Trophoblast cell (in vitro differentiated cells and primary cell): Measurements from ENCODE around the gene PLCH2.

ENCODE experiments used
- DNase-seq, 2 donors: peaks; one replicate each; pipeline ENCODE4 v3.0.0-alpha.2; 2016
- H2AFZ ChIP-seq: 2 replicates; pipeline ENCODE4 v1.6.1; 2013; ENCODE audit warnings: low read length, moderate library complexity, mild to moderate bottlenecking; ENCODE audit not compliant: insufficient read depth, poor library complexity
- H2AK5ac ChIP-seq: 2 replicates; pipeline ENCODE4 v1.6.1; 2013; ENCODE audit warnings: mild to moderate bottlenecking, low read length
- H2BK120ac ChIP-seq: 2 replicates; pipeline ENCODE4 v1.6.1; 2013; ENCODE audit warnings: low read length, mild to moderate bottlenecking, moderate library complexity; ENCODE audit not compliant: insufficient read depth, poor library complexity
- H2BK12ac ChIP-seq: 2 replicates; pipeline ENCODE4 v1.6.1; 2013; ENCODE audit warnings: mild to moderate bottlenecking, low read length, moderate library complexity
- H2BK5ac ChIP-seq: 2 replicates; pipeline ENCODE4 v1.6.1; 2013; ENCODE audit warnings: low read length, low read depth, moderate library complexity, mild to moderate bottlenecking; ENCODE audit not compliant: poor library complexity
- H3K14ac ChIP-seq: 2 replicates; pipeline ENCODE4 v1.6.1; 2013; ENCODE audit warnings: mild to moderate bottlenecking, low read length
- H3K18ac ChIP-seq: 2 replicates; pipeline ENCODE4 v1.6.1; 2013; ENCODE audit warnings: mild to moderate bottlenecking, low read length
- H3K23ac ChIP-seq: 2 replicates; pipeline ENCODE4 v1.6.1; 2013; ENCODE audit warnings: low read length
- H3K27ac ChIP-seq: 2 replicates; pipeline ENCODE4 v1.5.1; 2013; ENCODE audit warnings: low read depth, mild to moderate bottlenecking, inconsistent platforms, low read length, moderate library complexity
- H3K27me3 ChIP-seq: 2 replicates; pipeline ENCODE4 v1.6.1; 2013; ENCODE audit warnings: inconsistent platforms, mild to moderate bottlenecking, low read length, moderate library complexity; ENCODE audit not compliant: insufficient read depth
- H3K36me3 ChIP-seq, 2 experiments: 1 replicate in 1 of 2; 2 replicates in 1 of 2; pipeline ENCODE4 v1.6.1; 2013; ENCODE audit warnings: low read length in 2 of 2, mild to moderate bottlenecking in 2 of 2, moderate library complexity in 1 of 2; ENCODE audit not compliant: insufficient read depth in 2 of 2, control insufficient read depth in 1 of 2
- H3K4ac ChIP-seq: 2 replicates; pipeline ENCODE4 v1.6.1; 2013; ENCODE audit warnings: low read depth, mild to moderate bottlenecking, low read length, moderate library complexity
- H3K4me1 ChIP-seq, 2 experiments: 1 replicate in 1 of 2; 2 replicates in 1 of 2; pipeline ENCODE4 v1.6.1; 2013; ENCODE audit warnings: low read length in 2 of 2, mild to moderate bottlenecking in 2 of 2, moderate library complexity in 1 of 2; ENCODE audit not compliant: insufficient read depth in 2 of 2, control insufficient read depth in 1 of 2
- H3K4me2 ChIP-seq: 2 replicates; pipeline ENCODE4 v1.6.1; 2013; ENCODE audit warnings: inconsistent platforms, mild to moderate bottlenecking, low read length, moderate library complexity
- H3K4me3 ChIP-seq: 2 replicates; pipeline ENCODE4 v1.5.1; 2013; ENCODE audit warnings: mild to moderate bottlenecking, low read depth, low read length, inconsistent platforms
- H3K79me1 ChIP-seq: one replicate; pipeline ENCODE4 v1.6.1; 2013; ENCODE audit warnings: low read length
- H3K79me2 ChIP-seq: 2 replicates; pipeline ENCODE4 v1.6.1; 2013; ENCODE audit warnings: low read length, mild to moderate bottlenecking; ENCODE audit not compliant: control insufficient read depth, insufficient read depth, poor library complexity
- H3K9ac ChIP-seq: 2 replicates; pipeline ENCODE4 v1.6.1; 2013; ENCODE audit warnings: mild to moderate bottlenecking, low read length
- H3K9me3 ChIP-seq: 2 replicates; pipeline ENCODE4 v1.6.1; 2013; ENCODE audit warnings: low read depth, mild to moderate bottlenecking, control low read depth, inconsistent platforms, low read length; ENCODE audit not compliant: insufficient read depth
- H4K12ac ChIP-seq: 2 replicates; pipeline ENCODE4 v1.6.1; 2013; ENCODE audit warnings: low read depth, mild to moderate bottlenecking, low read length, moderate library complexity
- H4K8ac ChIP-seq: 2 replicates; pipeline ENCODE4 v1.6.1; 2013; ENCODE audit warnings: low read depth, mild to moderate bottlenecking, low read length, moderate library complexity
- H4K91ac ChIP-seq: one replicate; pipeline ENCODE4 v1.6.1; 2013; ENCODE audit warnings: low read depth, mild to moderate bottlenecking, low read length, moderate library complexity
- WGBS: extraction: QIAGEN DNeasy Blood & Tissue Kit; methylation state at CpG from one replicate; pipeline ENCODE4 v1.1.7; 2013; ENCODE audit warnings: missing lambda C conversion rate; ENCODE audit not compliant: insufficient read length, insufficient coverage; ENCODE audit errors: extremely low coverage; 5-methylcytosine and 5-hydroxymethylcytosine counted together

Gene PLCH2

DNA sequence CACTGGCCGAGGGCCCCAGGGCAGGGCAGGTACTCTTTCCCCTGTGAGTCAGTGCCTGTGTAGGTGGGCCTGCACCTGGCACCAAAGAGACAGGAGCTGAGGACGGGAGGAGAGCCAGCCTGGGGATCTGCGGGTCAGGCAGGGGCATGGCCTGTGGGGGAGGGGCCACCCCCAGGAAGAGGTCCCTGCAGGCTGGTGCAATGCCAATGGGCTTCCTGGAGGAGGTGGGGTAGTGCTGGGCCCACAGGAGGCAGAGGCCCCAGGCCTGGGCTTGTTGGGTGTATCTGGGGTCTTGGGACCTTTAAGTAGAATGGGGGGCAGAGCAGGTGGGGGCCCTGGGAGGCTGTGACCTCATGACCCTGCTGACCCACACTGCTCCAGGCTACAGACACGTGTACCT lies 23.2 kb downstream of the PLCH2 start:
- Histone ChIP-seq H3K79me1 (no peaks in the 10 kb centered on the region), H3K27ac (no peak overlapping the region), H3K4me3 (no peak overlapping the region), H4K12ac (no peak overlapping the region), H2BK12ac (no peak overlapping the region), H2BK120ac (no peak overlapping the region), H3K4me1 (peaks cover 4 to 5% of the 10 kb centered on the region in 2 experiments), H3K9ac (no peak overlapping the region), H2AFZ (no peak overlapping the region), H3K9me3 (peaks cover 5% of the 10 kb centered on the region), H3K18ac (no peak overlapping the region), H2BK5ac (no peak overlapping the region), H2AK5ac (no peak overlapping the region), H3K4ac (no peak overlapping the region), H3K14ac (no peak overlapping the region), H3K4me2 (no peak overlapping the region), H4K8ac (no peak overlapping the region), H3K79me2 (no peaks in the 10 kb centered on the region), H3K27me3 (no peaks in the 10 kb centered on the region), H3K23ac (no peak overlapping the region), H3K36me3 (no peaks in the 10 kb centered on the region), H4K91ac (no peak overlapping the region)
- WGBS: no CpG with 5 or more reads among the region's 4 CpGs
- no peak for DNase-seq

GRCh38 chr1:2499986-2500596 lies 24.0 kb downstream of the PLCH2 start:
- no peaks in the 10 kb centered on the region for H3K4me1 ChIP-seq
- no peaks in the 10 kb centered on the region for H3K79me1 ChIP-seq
- no peak overlapping the region for H2AFZ ChIP-seq
- H4K8ac ChIP-seq: no peak overlapping the region
- peaks cover 5% of the 10 kb centered on the region for H3K9me3 ChIP-seq
- no peaks in the 10 kb centered on the region for H3K79me2 ChIP-seq
- H3K14ac ChIP-seq: no peak overlapping the region
- no peaks in the 10 kb centered on the region for H3K27me3 ChIP-seq
- no peak overlapping the region for H4K12ac ChIP-seq
- H2BK12ac ChIP-seq: no peak overlapping the region
- no peak overlapping the region for H3K4ac ChIP-seq
- H3K9ac ChIP-seq: no peak overlapping the region
- no peak overlapping the region for H2BK120ac ChIP-seq
- H2AK5ac ChIP-seq: no peak overlapping the region
- H4K91ac ChIP-seq: no peak overlapping the region
- H3K18ac ChIP-seq: no peak overlapping the region
- no peak overlapping the region for H3K4me3 ChIP-seq
- no peak overlapping the region for H3K27ac ChIP-seq
- no peak for DNase-seq
- no peak overlapping the region for H3K23ac ChIP-seq
- WGBS: no CpG with 5 or more reads among the region's 19 CpGs
- no peaks in the 10 kb centered on the region for H3K36me3 ChIP-seq
- H3K4me2 ChIP-seq: no peak overlapping the region
- H2BK5ac ChIP-seq: no peak overlapping the region

DNA sequence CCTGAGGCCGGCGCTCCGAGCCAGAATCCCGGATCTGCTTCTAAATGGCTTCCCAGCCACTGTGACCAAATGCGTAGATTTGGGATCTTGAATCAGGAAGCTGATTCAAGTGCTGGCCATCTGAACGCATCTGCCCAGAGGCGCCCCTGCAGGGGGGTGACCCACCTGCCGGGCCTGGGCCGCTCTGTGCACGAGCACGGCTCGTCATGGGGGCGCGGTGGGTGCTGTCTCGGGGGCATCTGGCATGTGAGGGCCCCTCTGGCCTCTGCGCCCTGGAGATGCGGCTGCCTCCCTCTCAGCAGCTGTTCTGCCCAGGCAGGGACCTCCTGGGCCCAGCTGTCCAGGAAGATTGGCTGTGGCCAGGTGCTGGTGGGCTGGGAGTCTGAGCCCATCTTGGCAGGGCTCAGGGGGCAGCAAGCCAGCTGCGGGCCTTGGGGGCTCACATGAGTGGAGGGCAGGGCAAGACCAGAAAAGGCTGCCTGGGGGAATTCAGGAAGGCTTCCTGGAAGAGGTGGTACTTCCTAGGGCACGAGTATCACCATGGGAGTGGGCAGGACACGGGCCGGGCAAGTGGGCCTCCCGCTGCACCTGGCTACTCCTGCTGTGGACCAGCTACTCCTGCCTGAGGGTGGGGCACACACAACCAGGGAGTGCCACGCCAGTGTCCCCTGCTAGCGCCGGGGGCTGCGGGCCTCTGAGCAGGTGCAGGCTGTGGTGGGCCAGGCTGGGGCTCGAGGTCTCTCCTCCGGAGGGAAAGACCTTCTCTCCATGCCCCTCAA lies 25.1 kb downstream of the PLCH2 start:
- no peak overlapping the region for H4K12ac ChIP-seq
- no peak for DNase-seq
- no peak overlapping the region for H2BK5ac ChIP-seq
- no peaks in the 10 kb centered on the region for H3K36me3 ChIP-seq
- no CpG with 5 or more reads among the region's 28 CpGs for WGBS
- H3K14ac ChIP-seq: no peak overlapping the region
- no peak overlapping the region for H3K4me3 ChIP-seq
- H3K4me1 ChIP-seq: no peaks in the 10 kb centered on the region
- peaks cover 5% of the 10 kb centered on the region for H3K9me3 ChIP-seq
- H3K9ac ChIP-seq: no peak overlapping the region
- H3K79me1 ChIP-seq: no peaks in the 10 kb centered on the region
- no peak overlapping the region for H3K18ac ChIP-seq
- H3K4ac ChIP-seq: no peak overlapping the region
- H4K8ac ChIP-seq: no peak overlapping the region
- H3K79me2 ChIP-seq: no peaks in the 10 kb centered on the region
- H2BK120ac ChIP-seq: no peak overlapping the region
- H3K27me3 ChIP-seq: no peaks in the 10 kb centered on the region
- no peak overlapping the region for H2AK5ac ChIP-seq
- no peak overlapping the region for H2BK12ac ChIP-seq
- no peak overlapping the region for H3K27ac ChIP-seq
- no peak overlapping the region for H3K23ac ChIP-seq
- no peak overlapping the region for H4K91ac ChIP-seq
- H3K4me2 ChIP-seq: no peak overlapping the region
- no peak overlapping the region for H2AFZ ChIP-seq

GRCh38 chr1:2501820-2502119 lies 25.7 kb downstream of the PLCH2 start:
- H3K9me3 ChIP-seq: peaks cover 5% of the 10 kb centered on the region
- no peak overlapping the region for H3K23ac ChIP-seq
- no peak overlapping the region for H3K4ac ChIP-seq
- no peak overlapping the region for H4K8ac ChIP-seq
- no peak overlapping the region for H4K12ac ChIP-seq
- no peak overlapping the region for H2AFZ ChIP-seq
- H3K14ac ChIP-seq: no peak overlapping the region
- H2BK120ac ChIP-seq: no peak overlapping the region
- H3K4me1 ChIP-seq: no peaks in the 10 kb centered on the region
- H4K91ac ChIP-seq: no peak overlapping the region
- no peak overlapping the region for H2AK5ac ChIP-seq
- no peak overlapping the region for H2BK12ac ChIP-seq
- H3K4me2 ChIP-seq: no peak overlapping the region
- H3K27me3 ChIP-seq: no peaks in the 10 kb centered on the region
- H2BK5ac ChIP-seq: no peak overlapping the region
- no peak overlapping the region for H3K4me3 ChIP-seq
- no peaks in the 10 kb centered on the region for H3K79me2 ChIP-seq
- no CpG with 5 or more reads among the region's 7 CpGs for WGBS
- no peak overlapping the region for H3K18ac ChIP-seq
- H3K27ac ChIP-seq: no peak overlapping the region
- DNase-seq: no peak
- H3K36me3 ChIP-seq: no peaks in the 10 kb centered on the region
- no peak overlapping the region for H3K9ac ChIP-seq
- no peaks in the 10 kb centered on the region for H3K79me1 ChIP-seq
